ENCODE results near the gene RPH3AL. TPM values are rescaled to one million over a fixed set of nuclear protein-coding genes. Genes with fewer than 3 reads are reported as not detected.

RPH3AL gene
- total and polyA plus RNA-seq, 4 experiments from 2014 or later, result 1.7 to 5.9 (median 4.0) TPM

- H3K27ac Mint-ChIP-seq, result no peak overlapping the region
- CTCF ChIA-PET (ENCODE audit: partially characterized antibody), result no interaction called here
- H3K27me3 ChIP-seq (ENCODE audit: insufficient read depth, low read length), result no peaks in the 10 kb centered on the region
- H3K4me1 Mint-ChIP-seq, result no peaks in the 10 kb centered on the region
- peaks cover 0 to under 1% of the 10 kb centered on the region in 2 donors for H3K36me3 Mint-ChIP-seq
- no peaks in the 10 kb centered on the region for H3K9me3 Mint-ChIP-seq
- H3K4me3 ChIP-seq (ENCODE audit: low read length in 2 of 2), result no peak overlapping the region
- H3K4me3 Mint-ChIP-seq, result no peak overlapping the region
- POLR2A ChIA-PET (ENCODE audit: partially characterized antibody), result no interaction called here
- H3K4me1 ChIP-seq (ENCODE audit: insufficient read depth, low read length), result no peaks in the 10 kb centered on the region
- DNase-seq, result no peak
- no peaks in the 10 kb centered on the region for H3K36me3 ChIP-seq (ENCODE audit: insufficient read depth, low read length)
- H3K27me3 Mint-ChIP-seq, result peaks cover 2 to 8% of the 10 kb centered on the region in 2 donors
- intact Hi-C loops (cut with micrococcal nuclease), result no loop called here
- no peaks in the 10 kb centered on the region for H3K9me3 ChIP-seq (ENCODE audit: control insufficient read depth in 1 of 2, low read length in 2 of 2)
- H3K27ac ChIP-seq (ENCODE audit: low read depth, low read length), result no peak overlapping the region
Measured at GRCh38 chr17:301681-302299, 50.8 kb downstream of the RPH3AL start.

DNA sequence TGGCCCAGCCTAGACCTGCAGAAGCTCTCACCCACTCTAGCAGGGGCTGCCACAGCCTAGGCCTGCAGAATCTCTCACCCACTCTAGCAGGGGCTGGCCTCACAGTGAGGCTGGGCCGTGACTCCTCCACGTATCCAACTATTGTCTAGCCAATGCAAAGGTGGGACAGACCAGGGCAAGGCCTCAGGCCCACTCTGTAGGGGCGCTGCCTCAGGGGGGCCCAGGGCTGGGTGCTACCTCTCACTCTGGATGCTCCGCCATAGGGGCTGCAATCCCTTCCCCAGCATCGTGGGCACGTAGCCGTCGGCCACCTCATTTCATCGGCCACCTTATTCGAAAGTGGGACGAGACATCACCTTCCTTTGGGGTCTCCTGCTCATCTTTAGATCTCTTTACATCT is 51.7 kb downstream of the RPH3AL start:
- DNase-seq, result no peak
- Histone ChIP-seq H3K4me1 (ENCODE audit: insufficient read depth, low read length) (no peaks in the 10 kb centered on the region), H3K36me3 (ENCODE audit: insufficient read depth, low read length) (no peaks in the 10 kb centered on the region), H3K4me3 (ENCODE audit: low read length in 2 of 2) (no peak overlapping the region), H3K27me3 (ENCODE audit: insufficient read depth, low read length) (no peaks in the 10 kb centered on the region), H3K27ac (ENCODE audit: low read depth, low read length) (no peak overlapping the region), H3K9me3 (ENCODE audit: control insufficient read depth in 1 of 2, low read length in 2 of 2) (no peaks in the 10 kb centered on the region)
- Mint-ChIP-seq H3K4me1 (no peaks in the 10 kb centered on the region), H3K4me3 (no peak overlapping the region), H3K27me3 (peaks cover 2 to 8% of the 10 kb centered on the region in 2 donors), H3K9me3 (no peaks in the 10 kb centered on the region), H3K36me3 (peaks cover 0 to 4% of the 10 kb centered on the region in 2 donors), H3K27ac (no peak overlapping the region)
- intact Hi-C loops (cut with micrococcal nuclease), result no loop called here
- ChIA-PET CTCF (ENCODE audit: partially characterized antibody) (no interaction called here), POLR2A (ENCODE audit: partially characterized antibody) (no interaction called here)

DNA sequence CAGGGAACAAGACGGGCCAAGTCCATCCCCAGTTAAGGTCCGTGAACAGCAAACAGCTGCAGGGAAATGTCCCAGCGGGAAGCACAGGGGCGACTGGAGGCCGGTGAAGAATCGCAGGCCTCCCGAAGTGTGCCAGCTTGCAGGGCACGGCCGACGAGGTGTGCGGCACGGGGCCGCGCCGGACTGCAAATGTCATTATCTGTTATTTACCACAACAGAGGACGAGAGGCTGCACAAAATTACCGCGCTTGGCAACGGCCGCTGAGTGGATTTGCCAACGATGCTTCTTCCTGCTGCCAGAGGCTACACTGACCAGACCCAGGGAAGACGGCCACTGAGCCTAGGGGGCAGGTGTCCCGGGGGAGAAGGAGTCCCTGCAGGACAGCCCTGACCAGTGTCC is 53.1 kb downstream of the RPH3AL start:
- CTCF ChIA-PET (ENCODE audit: partially characterized antibody), result no interaction called here
- POLR2A ChIA-PET (ENCODE audit: partially characterized antibody), result no interaction called here
- Mint-ChIP-seq H3K4me3 (no peak overlapping the region), H3K36me3 (peaks cover 0 to 4% of the 10 kb centered on the region in 2 donors), H3K27me3 (peaks cover 2 to 8% of the 10 kb centered on the region in 2 donors), H3K4me1 (no peaks in the 10 kb centered on the region), H3K27ac (no peak overlapping the region), H3K9me3 (no peaks in the 10 kb centered on the region)
- Histone ChIP-seq H3K4me3 (ENCODE audit: low read length in 2 of 2) (no peak overlapping the region), H3K27me3 (ENCODE audit: insufficient read depth, low read length) (no peaks in the 10 kb centered on the region), H3K36me3 (ENCODE audit: insufficient read depth, low read length) (no peaks in the 10 kb centered on the region), H3K4me1 (ENCODE audit: insufficient read depth, low read length) (no peaks in the 10 kb centered on the region), H3K27ac (ENCODE audit: low read depth, low read length) (no peak overlapping the region), H3K9me3 (ENCODE audit: control insufficient read depth in 1 of 2, low read length in 2 of 2) (no peaks in the 10 kb centered on the region)
- intact Hi-C loops (cut with micrococcal nuclease), result no loop called here
- no peak for DNase-seq

DNA sequence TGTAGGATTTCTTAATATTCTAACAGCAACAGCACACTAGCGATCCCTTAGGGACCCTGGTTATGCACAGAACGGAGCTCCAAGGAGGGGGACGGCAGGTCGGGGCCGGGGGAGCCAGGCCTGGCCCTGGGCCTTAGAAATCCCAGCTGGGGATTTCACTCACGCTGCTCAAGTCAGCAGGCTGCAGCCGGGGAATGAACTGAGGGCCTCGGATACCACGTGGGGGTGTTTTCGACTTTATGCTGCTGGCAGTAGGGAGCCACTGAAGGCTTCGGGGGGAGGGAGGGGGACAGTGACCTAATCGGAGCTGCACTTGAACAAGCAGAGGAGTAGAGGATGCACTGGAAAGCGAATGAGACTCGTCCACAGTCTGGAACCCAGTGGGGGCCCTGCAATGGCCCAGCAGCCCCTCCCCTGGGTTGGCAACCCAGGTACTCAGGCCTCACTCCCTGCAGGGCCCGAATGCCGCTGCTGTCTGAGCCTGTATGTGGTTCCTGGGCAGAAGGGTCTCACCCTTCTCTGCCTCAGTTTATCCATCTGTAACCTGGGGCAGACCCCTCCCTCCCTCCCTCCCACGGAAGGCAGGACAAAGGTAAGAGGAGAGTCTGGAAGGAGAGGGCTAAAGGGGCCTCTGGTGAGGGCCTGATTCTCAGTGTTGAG is 53.7 kb downstream of the RPH3AL start:
- Mint-ChIP-seq H3K4me1 (peaks cover 0 to under 1% (median 0%) of the 10 kb centered on the region in 4 donors), H3K9me3 (no peaks in the 10 kb centered on the region), H3K27ac (no peak overlapping the region), H3K27me3 (peaks cover 2 to 11% of the 10 kb centered on the region in 2 donors), H3K36me3 (peaks cover 0 to 4% of the 10 kb centered on the region in 2 donors), H3K4me3 (no peak overlapping the region)
- no peaks in the 10 kb centered on the region for H3K27me3 ChIP-seq (ENCODE audit: insufficient read depth, low read length)
- ChIA-PET POLR2A (ENCODE audit: partially characterized antibody) (no interaction called here), CTCF (ENCODE audit: partially characterized antibody) (no interaction called here)
- no peaks in the 10 kb centered on the region for H3K4me1 ChIP-seq (ENCODE audit: insufficient read depth, low read length)
- no peak overlapping the region for H3K4me3 ChIP-seq (ENCODE audit: low read length in 2 of 2)
- H3K36me3 ChIP-seq (ENCODE audit: insufficient read depth, low read length), result no peaks in the 10 kb centered on the region
- H3K27ac ChIP-seq (ENCODE audit: low read depth, low read length), result no peak overlapping the region
- H3K9me3 ChIP-seq (ENCODE audit: control insufficient read depth in 1 of 2, low read length in 2 of 2), result no peaks in the 10 kb centered on the region
- intact Hi-C loops (cut with micrococcal nuclease), result no loop called here
- DNase-seq, result no peak

DNA sequence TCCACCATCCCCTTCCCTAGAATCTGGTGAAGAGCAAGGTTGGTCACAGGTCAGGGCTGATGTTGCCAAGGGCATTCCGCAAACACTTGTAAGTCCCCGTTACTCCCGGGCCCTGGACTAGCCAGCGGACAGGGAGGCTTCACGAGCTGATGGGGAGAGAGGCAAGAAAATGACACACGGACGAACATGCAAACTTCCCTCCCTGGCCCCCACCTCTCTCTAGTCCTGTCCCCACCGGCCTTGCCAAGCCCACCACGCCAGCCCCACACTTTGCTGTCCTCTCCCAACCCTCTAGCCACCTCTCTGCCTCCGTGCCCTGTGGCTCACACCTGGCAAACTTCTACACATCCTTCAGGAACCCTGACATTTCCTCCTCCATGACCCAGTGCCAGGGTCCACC is 54.8 kb downstream of the RPH3AL start:
- intact Hi-C loops (cut with micrococcal nuclease), result no loop called here
- no peaks in the 10 kb centered on the region for H3K9me3 Mint-ChIP-seq

GRCh38 chr17:296906-297690 is 55.5 kb downstream of the RPH3AL start:
- ChIA-PET POLR2A (ENCODE audit: partially characterized antibody) (no interaction called here), CTCF (ENCODE audit: partially characterized antibody) (no interaction called here)
- Mint-ChIP-seq H3K36me3 (peaks cover 0 to 4% of the 10 kb centered on the region in 2 donors), H3K27ac (peak overlapping the region in 1 of 7 donors; percentile 4), H3K4me3 (no peak overlapping the region), H3K27me3 (peaks cover 2 to 8% of the 10 kb centered on the region in 2 donors), H3K9me3 (no peaks in the 10 kb centered on the region), H3K4me1 (peaks cover 0 to 6% (median 4%) of the 10 kb centered on the region in 4 donors)
- Histone ChIP-seq H3K9me3 (ENCODE audit: control insufficient read depth in 1 of 2, low read length in 2 of 2) (no peaks in the 10 kb centered on the region), H3K27ac (ENCODE audit: low read depth, low read length) (no peak overlapping the region), H3K4me3 (ENCODE audit: low read length in 2 of 2) (no peak overlapping the region), H3K4me1 (ENCODE audit: insufficient read depth, low read length) (no peaks in the 10 kb centered on the region), H3K27me3 (ENCODE audit: insufficient read depth, low read length) (no peaks in the 10 kb centered on the region), H3K36me3 (ENCODE audit: insufficient read depth, low read length) (no peaks in the 10 kb centered on the region)
- intact Hi-C loops (cut with micrococcal nuclease), result no loop called here
- no peak for DNase-seq

More for the DNA sequence above, 54.8 kb downstream of the RPH3AL start:
- Histone ChIP-seq H3K4me3 (ENCODE audit: low read length in 2 of 2) (no peak overlapping the region), H3K27ac (ENCODE audit: low read depth, low read length) (no peak overlapping the region), H3K27me3 (ENCODE audit: insufficient read depth, low read length) (no peaks in the 10 kb centered on the region), H3K9me3 (ENCODE audit: control insufficient read depth in 1 of 2, low read length in 2 of 2) (no peaks in the 10 kb centered on the region), H3K4me1 (ENCODE audit: insufficient read depth, low read length) (no peaks in the 10 kb centered on the region), H3K36me3 (ENCODE audit: insufficient read depth, low read length) (no peaks in the 10 kb centered on the region)
- Mint-ChIP-seq H3K27me3 (peaks cover 2 to 10% of the 10 kb centered on the region in 2 donors), H3K27ac (no peak overlapping the region), H3K4me3 (no peak overlapping the region), H3K36me3 (peaks cover 0 to 4% of the 10 kb centered on the region in 2 donors), H3K4me1 (peaks cover 0 to 5% (median 4%) of the 10 kb centered on the region in 4 donors)
- CTCF ChIA-PET (ENCODE audit: partially characterized antibody), result no interaction called here
- POLR2A ChIA-PET (ENCODE audit: partially characterized antibody), result no interaction called here
- DNase-seq, result no peak

- Mint-ChIP-seq H3K36me3 (peaks cover 0 to 4% of the 10 kb centered on the region in 2 donors), H3K4me1 (peaks cover 0 to 6% (median 4%) of the 10 kb centered on the region in 4 donors), H3K9me3 (no peaks in the 10 kb centered on the region), H3K4me3 (no peak overlapping the region), H3K27me3 (peaks cover 2 to 8% of the 10 kb centered on the region in 2 donors), H3K27ac (no peak overlapping the region)
- Histone ChIP-seq H3K9me3 (ENCODE audit: control insufficient read depth in 1 of 2, low read length in 2 of 2) (no peaks in the 10 kb centered on the region), H3K36me3 (ENCODE audit: insufficient read depth, low read length) (no peaks in the 10 kb centered on the region), H3K4me1 (ENCODE audit: insufficient read depth, low read length) (no peaks in the 10 kb centered on the region), H3K27ac (ENCODE audit: low read depth, low read length) (no peak overlapping the region), H3K27me3 (ENCODE audit: insufficient read depth, low read length) (no peaks in the 10 kb centered on the region), H3K4me3 (ENCODE audit: low read length in 2 of 2) (no peak overlapping the region)
- POLR2A ChIA-PET (ENCODE audit: partially characterized antibody), result no interaction called here
- CTCF ChIA-PET (ENCODE audit: partially characterized antibody), result no interaction called here
- intact Hi-C loops (cut with micrococcal nuclease), result no loop called here
- no peak for DNase-seq
Measured at GRCh38 chr17:296379-296778, 56.2 kb downstream of the RPH3AL start.

Measured in CD4-positive, alpha-beta memory T cell (primary cell).